Skin epidermis (tissue), 12 donors: Measurements from ENCODE around the gene RBM10.

ENCODE experiments used
- H3K27ac ChIP-seq, 21 experiments: fragments of 200-600 bp; sonication (generic) in 11 of 21; one replicate each; pipeline ENCODE4 v1.5.0; 2020; ENCODE audit warnings: mild to moderate bottlenecking in 3 of 21, inconsistent platforms in 2 of 21, moderate library complexity in 2 of 21
- H3K4me3 ChIP-seq, 7 experiments: fragments of 200-600 bp; sonication (generic) in 2 of 7; one replicate each; pipeline ENCODE4 v1.5.0; 2020; ENCODE audit warnings: inconsistent platforms in 2 of 7, mild to moderate bottlenecking in 2 of 7, moderate library complexity in 1 of 7

The RBM10 gene

DNA sequence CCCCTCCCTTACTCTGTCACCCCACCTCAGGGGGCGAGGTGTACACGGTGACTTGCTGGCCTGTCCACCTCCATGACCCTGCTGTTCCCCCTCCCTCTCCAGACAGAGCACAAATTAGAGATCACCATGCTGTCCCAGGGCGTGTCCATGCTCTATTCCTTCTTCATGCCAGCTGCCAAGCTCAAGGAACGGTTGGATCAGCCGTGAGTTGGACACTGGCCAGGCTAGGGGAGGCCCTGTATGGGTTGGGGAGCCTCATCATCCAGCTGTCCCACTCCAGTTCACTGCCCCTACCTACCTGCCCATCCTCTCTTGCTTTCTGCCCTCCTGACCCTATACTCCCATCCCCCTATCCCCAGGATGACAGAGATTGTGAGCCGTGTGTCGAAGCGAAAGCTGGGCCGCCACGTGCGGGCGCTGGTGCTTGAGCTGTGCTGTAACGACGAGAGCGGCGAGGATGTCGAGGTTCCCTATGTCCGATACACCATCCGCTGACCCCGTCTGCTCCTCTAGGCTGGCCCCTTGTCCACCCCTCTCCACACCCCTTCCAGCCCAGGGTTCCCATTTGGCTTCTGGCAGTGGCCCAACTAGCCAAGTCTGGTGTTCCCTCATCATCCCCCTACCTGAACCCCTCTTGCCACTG lies 69.5 kb downstream of the RBM10 start:
- H3K27ac ChIP-seq, result no peak overlapping the region

GRCh38 chrX:47215291-47215900 lies 70.4 kb downstream of the RBM10 start:
- peak overlapping the region in 1 of 21 experiments; percentile 42 for H3K27ac ChIP-seq

More for the DNA sequence above, 69.5 kb downstream of the RBM10 start:
- H3K4me3 ChIP-seq, result no peak overlapping the region

DNA sequence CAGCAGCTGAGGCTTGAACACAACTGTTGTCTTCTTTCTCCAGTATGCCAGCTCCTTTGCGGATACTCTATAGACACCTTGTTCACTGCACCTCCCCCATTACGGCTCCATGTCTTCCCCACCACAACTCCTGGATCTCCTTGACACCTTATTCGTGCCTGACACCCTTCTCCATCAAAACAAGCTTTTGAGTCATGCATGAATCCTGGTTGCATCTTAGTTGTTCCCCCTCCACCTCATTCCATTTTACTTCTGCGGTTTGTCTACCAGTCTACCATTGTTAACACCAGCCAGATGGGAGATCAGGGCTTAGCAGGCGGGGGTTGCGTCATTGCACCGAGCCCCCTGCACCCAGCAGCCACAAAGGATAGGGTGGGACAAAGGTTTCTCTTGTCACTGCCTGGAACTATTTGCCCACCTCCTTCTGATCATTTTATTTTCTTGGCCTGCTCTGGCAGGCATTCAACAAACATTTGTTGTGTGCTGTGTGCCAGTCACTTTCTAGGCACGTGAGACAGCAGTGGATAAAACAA lies 71.4 kb downstream of the RBM10 start:
- H3K4me3 ChIP-seq, result no peak overlapping the region
- H3K27ac ChIP-seq, result peak overlapping the region in 12 of 21 experiments; percentile 25 to 97 (median 78)

More at GRCh38 chrX:47215291-47215900, 70.4 kb downstream of the RBM10 start:
- no peak overlapping the region for H3K4me3 ChIP-seq

GRCh38 chrX:47217121-47217851 lies 72.3 kb downstream of the RBM10 start:
- Histone ChIP-seq H3K4me3 (peak overlapping the region in 5 of 7 experiments; percentile 12 to 83 (median 17)), H3K27ac (peak overlapping the region in 20 of 21 experiments; percentile 19 to 99 (median 78))

GRCh38 chrX:47217852-47218279 lies 72.8 kb downstream of the RBM10 start:
- Histone ChIP-seq H3K4me3 (peak overlapping the region; percentile 61 to 94 (median 80)), H3K27ac (peak overlapping the region; percentile 89 to 99 (median 97))

- H3K27ac ChIP-seq, result peak within 1 kb of the TSS; percentile 89 to 99 (median 97)
- H3K4me3 ChIP-seq, result peak within 1 kb of the TSS; percentile 61 to 94 (median 80)
These were observed 73.4 kb downstream of the RBM10 start, which contains the start of gene CDK16 for GRCh38 chrX:47218280-47218919. CDK16 (plus strand) TSS chrX:47218681; CDS start chrX:47223558, 4,877 bp downstream.

GRCh38 chrX:47218920-47219815 lies 74.1 kb downstream of the RBM10 start:
- peak overlapping the region; percentile 61 to 94 (median 80) for H3K4me3 ChIP-seq

GRCh38 chrX:47221756-47222155 lies 76.7 kb downstream of the RBM10 start:
- H3K27ac ChIP-seq, result no peak overlapping the region
- no peak overlapping the region for H3K4me3 ChIP-seq

More at GRCh38 chrX:47218920-47219815, 74.1 kb downstream of the RBM10 start:
- H3K27ac ChIP-seq, result peak overlapping the region; percentile 89 to 99 (median 97)

DNA sequence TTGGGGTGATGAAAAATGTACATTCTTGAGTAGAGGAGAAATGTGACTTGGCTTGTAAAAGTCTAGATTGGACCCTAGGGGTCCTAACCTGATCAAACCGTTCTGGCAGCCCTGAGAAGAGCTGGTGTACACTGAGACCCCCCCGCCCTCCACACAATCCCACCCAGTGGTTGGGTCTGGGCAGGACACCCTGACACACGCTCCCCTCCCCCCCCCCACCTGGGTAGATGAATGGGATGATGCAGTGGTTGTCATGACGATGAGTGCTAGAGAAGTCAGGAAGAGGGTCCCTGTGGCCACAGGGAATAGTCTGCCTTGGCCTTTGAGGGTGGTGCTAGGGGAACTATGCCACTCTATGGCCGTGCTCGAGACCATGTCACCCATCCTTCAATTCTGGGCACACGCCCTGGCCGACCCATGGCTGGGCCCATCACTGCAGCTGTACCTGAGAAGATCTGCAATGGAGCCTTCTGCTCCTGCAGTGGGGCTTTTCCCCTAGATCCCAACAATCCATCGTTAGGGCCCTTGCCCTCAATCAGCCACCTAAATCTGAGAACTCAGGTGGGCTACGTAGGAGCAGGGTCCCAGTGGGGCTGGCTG lies 77.8 kb downstream of the RBM10 start:
- Histone ChIP-seq H3K27ac (no peak overlapping the region), H3K4me3 (no peak overlapping the region)

GRCh38 chrX:47223476-47224250 lies 78.6 kb downstream of the RBM10 start:
- H3K27ac ChIP-seq, result no peak overlapping the region
- no peak overlapping the region for H3K4me3 ChIP-seq

- Histone ChIP-seq H3K27ac (no peak overlapping the region), H3K4me3 (no peak overlapping the region)
These were observed 79.4 kb downstream of the RBM10 start for GRCh38 chrX:47224266-47224895.

DNA sequence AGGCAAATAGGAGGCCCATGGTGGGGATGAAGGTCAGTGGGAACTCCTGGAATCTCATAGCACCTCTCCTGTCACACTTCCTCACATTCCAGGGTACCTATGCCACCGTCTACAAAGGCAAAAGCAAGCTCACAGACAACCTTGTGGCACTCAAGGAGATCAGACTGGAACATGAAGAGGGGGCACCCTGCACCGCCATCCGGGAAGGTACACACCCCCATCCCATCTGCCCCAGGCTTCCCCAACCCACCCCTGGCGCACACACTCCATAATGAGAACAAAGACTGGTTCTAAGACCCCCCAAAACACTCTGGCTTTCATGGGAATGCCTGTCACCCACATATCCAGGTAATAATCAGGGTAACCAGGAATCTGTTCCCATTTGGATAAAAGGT lies 79.9 kb downstream of the RBM10 start:
- Histone ChIP-seq H3K4me3 (no peak overlapping the region), H3K27ac (no peak overlapping the region)

GRCh38 chrX:47226071-47226470 lies 81.0 kb downstream of the RBM10 start:
- no peak overlapping the region for H3K4me3 ChIP-seq
- no peak overlapping the region for H3K27ac ChIP-seq

DNA sequence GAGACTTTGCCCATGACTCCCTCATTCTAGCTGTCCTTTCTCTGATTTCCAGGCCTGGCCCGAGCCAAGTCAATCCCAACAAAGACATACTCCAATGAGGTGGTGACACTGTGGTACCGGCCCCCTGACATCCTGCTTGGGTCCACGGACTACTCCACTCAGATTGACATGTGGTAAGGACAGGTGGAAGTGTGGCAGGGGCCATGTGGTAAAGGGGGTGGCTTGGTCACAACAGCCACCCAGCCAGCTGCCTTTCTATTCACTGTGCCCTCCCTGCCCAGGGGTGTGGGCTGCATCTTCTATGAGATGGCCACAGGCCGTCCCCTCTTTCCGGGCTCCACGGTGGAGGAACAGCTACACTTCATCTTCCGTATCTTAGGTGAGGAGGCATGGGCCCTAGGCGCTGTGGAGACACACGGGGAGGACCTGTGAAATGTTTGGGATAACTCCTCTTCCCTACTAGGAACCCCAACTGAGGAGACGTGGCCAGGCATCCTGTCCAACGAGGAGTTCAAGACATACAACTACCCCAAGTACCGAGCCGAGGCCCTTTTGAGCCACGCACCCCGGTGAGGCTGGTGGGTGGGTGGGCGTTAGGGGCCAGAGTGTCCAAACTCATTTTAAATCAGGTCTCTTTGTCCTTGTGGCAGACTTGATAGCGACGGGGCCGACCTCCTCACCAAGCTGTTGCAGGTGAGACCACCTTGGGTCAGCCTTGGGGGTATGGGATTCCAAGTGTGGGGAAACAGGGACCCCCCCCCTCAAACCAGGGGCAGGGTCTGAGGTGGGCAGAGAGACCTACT lies 81.7 kb downstream of the RBM10 start:
- no peak overlapping the region for H3K4me3 ChIP-seq
- no peak overlapping the region for H3K27ac ChIP-seq

- Histone ChIP-seq H3K4me3 (no peak overlapping the region), H3K27ac (no peak overlapping the region)
These were observed 82.2 kb downstream of the RBM10 start for GRCh38 chrX:47227334-47227583.

GRCh38 chrX:47228550-47229270 lies 83.7 kb downstream of the RBM10 start:
- no peak overlapping the region for H3K4me3 ChIP-seq
- H3K27ac ChIP-seq, result no peak overlapping the region
